Measurements from ENCODE around the gene TMUB1. TPM values are rescaled to one million over a fixed set of nuclear protein-coding genes. Genes with fewer than 3 reads are reported as not detected.

The TMUB1 gene
- total RNA-seq, 1 donor from 2014 or later, result 40.3 TPM

DNA sequence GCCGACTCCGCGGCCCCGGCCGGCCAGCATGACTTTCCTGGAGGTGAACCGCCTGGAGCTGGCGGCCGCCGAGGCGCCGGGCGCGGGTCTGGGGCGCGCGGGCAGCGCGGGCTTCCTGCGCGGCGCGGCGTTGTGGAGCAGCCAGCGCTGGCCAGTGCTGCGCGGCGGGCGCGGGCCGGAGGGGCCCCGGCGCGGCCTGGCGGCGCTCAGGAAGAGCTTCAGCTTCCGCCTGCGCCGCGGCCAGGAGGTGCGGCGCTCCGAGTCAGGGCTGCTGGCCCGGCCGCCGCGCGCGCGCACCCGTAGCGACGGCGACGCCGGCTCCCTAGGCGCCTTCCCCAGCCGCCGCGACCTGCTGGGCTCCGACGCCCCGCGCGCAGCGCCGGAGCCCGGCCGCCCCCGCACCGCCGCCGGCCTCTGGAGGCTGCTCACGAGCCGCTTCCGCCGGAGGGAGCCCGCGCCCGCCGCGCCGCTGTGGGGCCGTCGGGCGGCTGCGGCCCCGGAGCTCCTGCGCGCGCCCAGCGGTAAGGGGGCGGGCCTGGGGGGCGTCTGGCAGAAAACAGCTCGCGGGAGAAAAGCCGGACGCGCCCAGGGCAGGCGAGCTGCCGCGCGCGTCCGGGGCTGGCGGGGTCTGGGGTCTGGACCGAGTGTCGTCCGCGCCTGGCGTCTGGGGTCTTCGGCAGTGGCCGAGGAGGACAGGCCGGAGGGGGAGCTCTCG, 32.0 kb upstream of the TMUB1 start:
- TF ChIP-seq, protein P1, sequence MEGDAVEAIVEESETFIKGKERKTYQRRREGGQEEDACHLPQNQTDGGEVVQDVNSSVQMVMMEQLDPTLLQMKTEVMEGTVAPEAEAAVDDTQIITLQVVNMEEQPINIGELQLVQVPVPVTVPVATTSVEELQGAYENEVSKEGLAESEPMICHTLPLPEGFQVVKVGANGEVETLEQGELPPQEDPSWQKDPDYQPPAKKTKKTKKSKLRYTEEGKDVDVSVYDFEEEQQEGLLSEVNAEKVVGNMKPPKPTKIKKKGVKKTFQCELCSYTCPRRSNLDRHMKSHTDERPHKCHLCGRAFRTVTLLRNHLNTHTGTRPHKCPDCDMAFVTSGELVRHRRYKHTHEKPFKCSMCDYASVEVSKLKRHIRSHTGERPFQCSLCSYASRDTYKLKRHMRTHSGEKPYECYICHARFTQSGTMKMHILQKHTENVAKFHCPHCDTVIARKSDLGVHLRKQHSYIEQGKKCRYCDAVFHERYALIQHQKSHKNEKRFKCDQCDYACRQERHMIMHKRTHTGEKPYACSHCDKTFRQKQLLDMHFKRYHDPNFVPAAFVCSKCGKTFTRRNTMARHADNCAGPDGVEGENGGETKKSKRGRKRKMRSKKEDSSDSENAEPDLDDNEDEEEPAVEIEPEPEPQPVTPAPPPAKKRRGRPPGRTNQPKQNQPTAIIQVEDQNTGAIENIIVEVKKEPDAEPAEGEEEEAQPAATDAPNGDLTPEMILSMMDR (IDR thresholded peaks at IDR 0.05), result no peak
- TF ChIP-seq POLR2AphosphoS5 (IDR thresholded peaks at IDR 0.05; ENCODE audit: insufficient read depth in 1 of 2, low read depth in 1 of 2) (no peak), POLR2A (IDR thresholded peaks at IDR 0.05) (no peak)
- peaks cover 47% of the 10 kb centered on the region for H3K4me1 ChIP-seq

DNA sequence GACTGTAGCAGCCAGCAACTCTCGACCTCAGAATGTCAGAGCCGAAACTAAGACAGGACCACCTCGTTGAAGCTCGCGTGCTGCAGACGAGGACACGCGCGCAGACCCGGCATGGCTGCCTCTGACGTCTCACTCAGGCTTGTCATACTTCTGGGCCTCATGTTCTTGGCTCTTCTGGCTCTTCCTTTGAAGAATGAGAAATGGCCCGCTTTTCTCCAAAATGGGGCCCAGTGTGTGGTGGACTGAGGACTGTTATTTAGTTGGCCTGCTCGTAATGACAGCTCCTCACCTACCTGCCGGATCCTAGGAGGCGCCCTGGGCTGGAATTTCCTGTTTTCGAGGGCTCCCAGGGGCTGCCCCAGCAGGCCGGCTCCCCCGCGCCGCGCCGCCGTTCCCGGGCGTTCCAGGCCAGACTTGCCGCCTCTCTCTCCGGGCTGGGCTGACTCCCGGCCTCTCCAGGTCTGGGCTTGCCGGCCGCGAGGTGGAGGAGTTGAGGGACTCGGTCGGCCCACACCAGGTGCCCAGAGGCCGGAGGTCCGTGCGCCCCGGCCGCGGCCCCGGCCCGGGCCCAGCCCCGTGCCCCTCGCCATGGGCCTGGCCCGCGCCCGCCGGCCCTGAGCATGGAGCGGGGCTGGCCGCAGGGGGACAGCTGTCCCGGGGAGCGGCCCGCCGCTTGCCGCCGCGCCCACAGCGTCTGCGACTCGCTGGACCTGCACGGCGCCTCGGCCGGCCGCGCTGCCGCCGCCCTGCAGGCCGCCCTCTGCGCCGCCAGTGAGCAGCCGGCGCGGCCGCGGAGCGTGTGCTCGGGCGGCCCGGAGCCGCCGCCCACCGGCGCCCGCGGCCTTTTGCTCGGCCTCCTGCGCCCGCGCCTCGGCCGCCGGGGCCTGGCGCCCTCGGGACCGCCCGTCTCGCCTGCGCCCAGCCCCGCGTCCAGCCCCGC, 31.1 kb upstream of the TMUB1 start:
- Histone ChIP-seq H3K27ac (no peak overlapping the region), H3K4me1 (peaks cover 55% of the 10 kb centered on the region), H3K27me3 (no peaks in the 10 kb centered on the region), H3K4me3 (peak overlapping the region; percentile 38 to 45), H3K36me3 (peaks cover 0 to 14% of the 10 kb centered on the region in 2 donors), H3K9me3 (no peaks in the 10 kb centered on the region)
- TF ChIP-seq POLR2A (IDR thresholded peaks at IDR 0.05), result no peak
- TF ChIP-seq POLR2AphosphoS5 (IDR thresholded peaks at IDR 0.05; ENCODE audit: insufficient read depth in 1 of 2, low read depth in 1 of 2), result no peak
- TF ChIP-seq, protein P1 (IDR thresholded peaks at IDR 0.05), result no peak
- no peak for DNase-seq (ENCODE audit: extremely low spot score in 2 of 2)
- intact Hi-C loops (cut with DNase I), result no loop called here

More for the DNA sequence above, 32.0 kb upstream of the TMUB1 start:
- peak overlapping the region; percentile 38 to 45 for H3K4me3 ChIP-seq
- H3K27me3 ChIP-seq, result no peaks in the 10 kb centered on the region
- DNase-seq (ENCODE audit: extremely low spot score in 2 of 2), result no peak
- no peaks in the 10 kb centered on the region for H3K9me3 ChIP-seq
- H3K27ac ChIP-seq, result peak overlapping the region; percentile 44
- intact Hi-C loops (cut with DNase I), result no loop called here
- H3K36me3 ChIP-seq, result peaks cover 5 to 23% of the 10 kb centered on the region in 2 donors

DNA sequence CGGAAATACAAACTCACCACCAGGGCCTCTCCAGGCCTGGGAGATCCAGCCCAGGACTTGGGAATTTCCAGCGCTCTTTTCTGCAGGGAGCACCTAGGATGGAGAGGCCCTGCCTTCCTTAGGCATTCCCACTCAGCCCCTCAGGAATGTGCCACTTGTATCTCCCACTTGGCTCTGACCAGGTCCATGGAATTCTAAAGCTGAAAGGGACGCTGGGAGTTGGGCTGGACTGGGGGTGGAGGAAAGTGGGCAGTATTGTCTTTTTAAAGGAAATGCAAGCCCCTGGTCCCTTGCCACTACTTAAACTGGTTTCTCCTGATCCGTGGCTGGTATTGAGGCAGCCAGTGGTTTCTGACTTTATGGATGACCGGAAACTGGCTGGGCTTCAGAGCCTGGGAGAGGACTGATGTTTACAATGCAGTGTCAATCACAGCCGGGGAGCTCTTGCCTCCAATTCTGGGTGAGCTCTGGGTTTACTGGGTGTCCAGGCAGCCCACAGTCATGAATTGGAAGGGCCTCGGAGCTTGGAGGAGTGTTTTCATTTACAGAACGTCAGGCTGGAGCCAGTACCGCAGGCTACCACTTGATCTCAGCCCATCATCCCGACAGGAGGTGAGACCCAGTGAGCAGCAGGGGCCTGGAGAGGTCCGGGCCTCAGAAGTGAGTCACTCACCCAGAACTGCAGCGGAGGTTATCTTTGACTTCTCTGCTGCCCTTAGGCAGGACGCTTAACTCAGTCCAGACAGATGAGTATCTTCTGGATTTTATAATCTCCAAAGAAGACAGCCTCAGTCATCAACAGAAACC, 30.3 kb upstream of the TMUB1 start:
- H3K4me1 ChIP-seq, result peaks cover 57% of the 10 kb centered on the region
- peaks cover 0 to 5% of the 10 kb centered on the region in 2 donors for H3K36me3 ChIP-seq
- DNase-seq (ENCODE audit: extremely low spot score in 2 of 2), result no peak
- TF ChIP-seq, protein P1 (IDR thresholded peaks at IDR 0.05), result no peak
- TF ChIP-seq POLR2AphosphoS5 (IDR thresholded peaks at IDR 0.05; ENCODE audit: insufficient read depth in 1 of 2, low read depth in 1 of 2) (no peak), POLR2A (IDR thresholded peaks at IDR 0.05) (no peak)
- intact Hi-C loops (cut with DNase I), result no loop called here
- peak overlapping the region; percentile 24 to 45 for H3K4me3 ChIP-seq
- H3K27ac ChIP-seq, result no peak overlapping the region
- no peaks in the 10 kb centered on the region for H3K9me3 ChIP-seq
- no peaks in the 10 kb centered on the region for H3K27me3 ChIP-seq

DNA sequence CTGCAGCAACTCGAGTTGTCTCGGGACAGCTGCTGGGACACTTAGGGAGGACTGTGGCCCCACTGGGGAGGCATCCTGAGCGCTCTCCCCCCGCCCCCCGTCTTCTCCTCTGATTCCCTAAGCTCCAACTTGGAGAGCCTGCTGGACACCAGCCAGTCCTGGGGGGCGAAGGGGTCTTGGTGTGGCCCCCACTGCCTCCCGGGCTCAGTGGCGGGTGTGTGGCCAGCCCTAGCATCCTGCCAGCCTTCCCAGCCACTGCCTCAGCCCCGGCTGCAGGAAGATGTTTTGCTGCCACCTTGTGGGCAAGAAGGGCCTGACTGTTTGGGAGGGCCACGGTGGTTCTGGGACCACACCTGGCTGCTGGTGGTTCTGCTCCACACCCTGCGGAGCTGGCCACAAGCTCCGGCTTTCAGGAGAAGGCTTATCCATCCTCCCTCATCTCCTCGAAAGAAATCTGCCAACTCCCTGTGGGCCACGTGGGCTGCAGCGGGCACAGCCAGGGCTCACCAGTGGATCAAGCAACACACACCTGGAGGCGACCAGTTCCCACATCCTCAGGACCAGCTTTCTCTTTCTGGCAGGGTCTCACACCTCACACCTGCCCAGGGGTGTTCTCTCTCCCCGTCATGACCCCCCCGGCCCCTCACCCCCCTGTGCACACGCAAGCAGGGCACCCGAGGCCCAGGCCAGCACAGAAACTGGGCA, 27.8 kb upstream of the TMUB1 start:
- TF ChIP-seq, protein P1 (IDR thresholded peaks at IDR 0.05), result peak; percentile 82 to 90 (median 88)
- TF ChIP-seq POLR2A (IDR thresholded peaks at IDR 0.05), result no peak
- peak in 1 of 2 donors; percentile 50 for TF ChIP-seq POLR2AphosphoS5 (IDR thresholded peaks at IDR 0.05; ENCODE audit: insufficient read depth in 1 of 2, low read depth in 1 of 2)
- no peaks in the 10 kb centered on the region for H3K9me3 ChIP-seq
- peaks cover 46% of the 10 kb centered on the region for H3K4me1 ChIP-seq
- no peak for DNase-seq (ENCODE audit: extremely low spot score in 2 of 2)
- H3K27me3 ChIP-seq, result no peaks in the 10 kb centered on the region
- no peaks in the 10 kb centered on the region for H3K36me3 ChIP-seq
- peak overlapping the region in 1 of 2 donors; percentile 1 for H3K4me3 ChIP-seq
- peak overlapping the region; percentile 79 for H3K27ac ChIP-seq
- intact Hi-C loops (cut with DNase I), result no loop called here
